GM19372 (cell line): ENCODE measurements around the gene ARL6IP4.

Experiments used
- ATAC-seq: cut with Tn5 transposase; IDR thresholded peaks from one replicate; pipeline ENCODE4 v1.9.1; 2021; ENCODE audit warnings: mild to moderate bottlenecking, low read depth, moderate library complexity; ENCODE audit not compliant: unreplicated experiment

The ARL6IP4 gene

DNA sequence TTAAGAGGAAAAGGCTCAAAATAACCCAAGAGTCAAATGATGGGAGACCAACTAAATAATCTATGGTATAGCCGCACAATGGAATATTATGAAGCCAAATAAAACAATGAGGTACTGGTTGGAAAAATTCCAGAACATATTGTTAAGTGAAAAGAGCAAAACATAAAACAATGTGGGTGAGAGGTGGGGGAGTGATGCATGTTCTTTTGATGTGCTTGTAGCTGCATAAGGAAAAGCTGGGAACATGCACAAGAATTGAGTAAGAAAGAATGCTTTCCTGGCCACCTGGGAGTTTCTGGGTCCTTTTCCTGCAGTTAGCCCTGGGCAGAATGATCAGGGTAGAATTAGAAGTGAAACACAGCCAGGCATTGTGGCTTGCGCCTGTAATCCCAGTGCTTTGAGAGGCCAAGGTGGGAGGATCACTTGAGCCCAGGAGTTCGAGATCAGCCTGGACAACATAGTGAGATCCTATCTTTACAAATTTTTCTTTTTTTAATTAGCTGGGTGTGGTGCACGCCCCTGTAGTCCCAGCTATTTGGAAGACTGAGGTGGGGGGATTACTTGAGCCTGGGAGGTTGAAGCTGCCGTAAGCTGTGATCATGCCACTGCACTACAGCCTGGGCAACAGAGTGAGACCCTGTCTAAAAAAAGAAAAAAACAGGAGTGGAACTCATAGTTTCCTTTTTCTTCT lies 22.1 kb upstream of the ARL6IP4 start:
- no peak for ATAC-seq

DNA sequence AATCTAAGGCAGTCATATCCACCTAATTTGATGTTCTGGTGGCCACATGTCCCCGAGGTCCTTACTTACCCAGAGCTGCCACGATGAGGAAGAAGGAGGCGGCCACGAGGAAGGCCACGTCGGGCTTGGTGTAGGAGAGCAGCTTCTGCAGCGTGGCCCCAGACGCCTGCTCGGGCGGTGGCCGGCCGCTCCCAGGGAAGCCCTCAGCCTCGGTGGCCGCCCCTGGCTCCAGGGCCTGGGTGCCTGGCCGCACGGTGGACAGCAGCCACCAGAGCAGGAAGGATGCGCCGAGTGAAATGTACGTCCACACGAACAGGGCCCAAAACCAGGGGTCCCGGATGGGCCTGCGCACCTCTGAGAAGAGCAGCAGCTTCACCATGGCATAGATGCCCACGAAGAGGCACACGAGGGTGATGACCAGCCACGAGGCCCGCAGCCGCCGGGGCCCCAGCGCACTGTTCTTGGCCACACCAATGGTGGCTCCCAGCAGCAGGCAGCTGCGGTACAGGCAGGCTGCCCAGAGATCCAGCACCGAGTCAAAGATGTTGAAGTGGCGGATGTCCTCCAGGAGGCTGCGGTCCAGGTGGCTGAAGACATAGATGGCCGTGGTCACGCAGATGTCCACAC lies 20.8 kb upstream of the ARL6IP4 start:
- ATAC-seq: no peak

DNA sequence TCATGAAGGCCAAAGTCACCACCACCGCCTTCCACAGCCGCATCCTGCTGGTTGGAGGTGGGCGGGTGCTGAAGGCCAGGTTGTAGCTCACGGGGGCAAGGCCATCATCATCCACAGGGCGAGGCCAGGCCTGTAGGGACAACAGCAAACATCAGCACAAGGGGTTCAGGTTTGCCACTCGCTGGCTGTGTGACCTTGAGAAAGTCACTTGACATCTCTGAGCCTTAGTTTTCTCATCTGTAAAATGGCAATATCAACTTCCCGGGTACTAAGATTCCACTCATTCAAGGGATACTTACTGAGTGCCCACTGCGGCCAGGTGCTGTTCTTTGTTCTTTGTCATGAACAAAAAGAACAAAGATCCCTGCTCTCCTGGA lies 20.3 kb upstream of the ARL6IP4 start:
- no peak for ATAC-seq

DNA sequence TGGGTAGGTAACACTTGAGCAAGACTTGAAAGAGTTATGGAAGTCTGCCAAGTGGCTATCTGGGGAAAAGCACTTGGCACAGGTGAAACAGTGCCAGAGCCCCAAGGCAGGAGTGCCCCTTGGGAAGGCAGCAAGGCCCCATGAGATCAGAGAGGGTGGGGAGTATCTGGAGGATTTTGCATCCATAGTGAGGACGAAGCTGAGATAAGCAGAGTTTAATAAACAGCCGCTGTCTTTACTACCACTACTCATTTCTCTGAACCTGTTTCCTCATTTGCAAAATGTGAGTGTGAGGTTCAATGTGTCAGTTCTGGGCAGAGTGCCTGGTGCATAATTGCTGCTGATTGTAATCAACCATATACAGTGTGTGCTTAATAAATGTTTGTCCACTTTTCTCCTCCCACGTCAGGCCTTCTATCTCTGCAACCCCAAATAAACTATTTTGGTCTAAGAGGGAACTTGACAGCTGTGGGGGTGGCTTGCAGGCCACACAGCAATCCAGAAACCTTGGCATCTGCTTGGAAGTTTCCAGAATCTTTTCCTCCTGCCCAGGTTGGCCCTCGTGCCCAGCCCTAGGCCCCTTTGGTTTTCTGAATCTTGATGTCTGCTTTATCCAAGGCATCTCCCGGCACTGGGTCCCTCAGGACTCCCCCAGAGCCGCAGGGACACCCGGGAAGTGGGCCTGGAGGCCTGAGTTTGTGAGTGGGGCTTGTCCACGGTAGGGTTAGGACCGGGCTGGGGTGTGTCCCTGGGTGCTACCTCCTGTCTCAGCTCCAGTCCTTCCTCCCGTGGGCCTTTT lies 18.8 kb upstream of the ARL6IP4 start:
- ATAC-seq: no peak

GRCh38 chr12:122963941-122964265 lies 16.6 kb upstream of the ARL6IP4 start:
- no peak for ATAC-seq

GRCh38 chr12:122964439-122965257 lies 15.8 kb upstream of the ARL6IP4 start:
- ATAC-seq: no peak

DNA sequence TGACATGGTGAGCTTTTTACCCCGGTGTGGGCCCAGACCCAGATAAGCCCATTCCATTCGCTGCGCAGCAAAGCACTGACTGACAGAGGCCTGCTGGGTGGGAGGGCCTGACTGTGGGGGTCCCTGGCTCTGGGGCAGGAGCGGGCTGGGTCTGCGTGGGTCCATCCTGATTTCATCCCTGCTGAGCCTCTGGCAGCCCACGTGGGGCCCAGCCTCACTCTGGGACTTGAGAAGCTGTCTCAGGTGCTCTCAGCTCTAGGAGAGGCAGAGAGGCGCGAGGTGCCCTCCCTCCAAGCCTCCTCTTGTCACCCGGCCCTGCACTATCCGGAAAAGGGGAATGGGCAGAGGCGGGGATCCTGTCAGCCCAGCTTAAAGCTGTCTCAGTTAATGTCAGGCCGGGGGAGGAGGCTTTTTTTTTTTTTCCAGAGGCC lies 15.1 kb upstream of the ARL6IP4 start:
- ATAC-seq: no peak

- peak; percentile 67 for ATAC-seq
These were observed 14.4 kb upstream of the ARL6IP4 start, which contains the start of gene ABCB9 for GRCh38 chr12:122965851-122966742. ABCB9 (minus strand) TSS chr12:122966463; CDS start chr12:122960235, 6,228 bp downstream.

GRCh38 chr12:122966743-122967550 lies 13.5 kb upstream of the ARL6IP4 start:
- ATAC-seq: no peak

GRCh38 chr12:122968104-122968503 lies 12.4 kb upstream of the ARL6IP4 start:
- no peak for ATAC-seq

GRCh38 chr12:122969676-122970075 lies 10.8 kb upstream of the ARL6IP4 start:
- no peak for ATAC-seq

DNA sequence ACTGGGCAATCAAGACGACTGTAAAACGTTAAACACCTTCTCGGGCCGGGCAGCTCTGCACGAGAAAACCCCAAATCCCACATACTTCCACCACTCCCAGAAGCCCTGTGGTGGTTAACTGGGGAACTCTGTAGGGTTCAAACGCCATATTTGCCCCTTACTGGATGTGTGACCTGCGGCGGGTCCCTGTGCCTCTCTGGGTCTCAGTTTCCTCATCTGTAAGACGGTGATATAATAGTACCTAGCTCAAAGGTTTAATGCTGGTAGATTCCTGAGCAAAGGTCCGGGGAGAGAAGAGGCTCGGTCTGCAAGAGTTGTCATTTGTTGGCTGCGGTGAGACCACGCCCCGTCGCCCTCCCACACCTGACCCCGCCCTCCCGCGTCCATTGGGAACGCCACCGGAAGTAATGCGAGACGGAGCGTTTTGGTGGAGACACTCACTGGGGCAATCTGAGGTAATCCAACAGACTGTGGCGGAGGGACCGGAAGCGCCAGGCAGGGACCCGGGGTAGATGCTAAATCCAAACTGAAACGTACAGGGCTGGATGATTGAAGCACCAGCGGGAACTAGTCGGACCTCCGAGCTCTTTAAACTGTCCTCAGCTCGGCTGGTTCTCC lies 6.1 kb upstream of the ARL6IP4 start:
- ATAC-seq: peak; percentile 72

GRCh38 chr12:122974892-122975789 lies 5.3 kb upstream of the ARL6IP4 start, which contains the start of gene OGFOD2:
OGFOD2 (plus strand) TSS chr12:122975244; CDS start chr12:122975252, 8 bp downstream.
- peak; percentile 69 for ATAC-seq

DNA sequence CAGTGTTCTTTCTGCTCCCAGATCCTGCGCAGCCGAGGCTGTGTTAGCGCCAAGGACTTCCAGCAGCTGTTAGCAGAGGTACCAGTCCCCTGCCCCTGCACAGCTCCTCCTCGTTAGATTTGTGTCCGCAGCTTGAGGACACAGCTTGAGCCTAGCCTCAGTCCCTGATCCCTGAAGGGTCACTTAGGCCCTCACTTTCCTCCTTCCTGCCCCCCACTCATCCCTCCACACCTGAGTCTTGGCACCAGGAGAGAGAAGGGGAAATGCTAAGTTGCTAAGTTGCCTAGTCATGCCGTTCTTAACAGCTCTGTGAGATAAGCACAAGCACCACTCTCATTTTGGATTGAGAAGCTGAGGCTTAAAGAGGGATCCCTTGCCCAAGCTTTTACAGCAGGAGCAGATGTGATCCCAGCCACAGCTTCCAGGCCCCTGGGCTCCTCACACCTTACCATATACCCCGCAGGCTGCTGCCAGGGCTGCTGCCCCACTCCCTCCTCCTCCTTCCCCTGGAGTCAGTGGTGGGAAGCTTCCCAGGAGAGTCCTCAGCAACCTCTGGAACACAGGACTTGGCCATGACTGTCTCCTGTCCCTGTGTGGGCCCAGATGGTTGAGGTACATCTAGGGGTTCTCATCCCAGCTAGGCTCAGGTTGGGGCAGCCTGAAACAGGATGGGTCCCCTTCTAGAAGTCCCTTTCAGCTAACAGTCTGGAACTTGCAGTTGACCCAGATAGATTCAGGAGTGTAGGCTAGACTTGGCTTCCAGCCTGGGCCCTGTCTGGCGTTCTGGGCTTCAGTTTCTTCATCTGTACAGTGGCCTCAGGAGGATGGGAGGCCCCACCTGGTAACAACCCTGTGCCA lies 4.5 kb upstream of the ARL6IP4 start:
- no peak for ATAC-seq

DNA sequence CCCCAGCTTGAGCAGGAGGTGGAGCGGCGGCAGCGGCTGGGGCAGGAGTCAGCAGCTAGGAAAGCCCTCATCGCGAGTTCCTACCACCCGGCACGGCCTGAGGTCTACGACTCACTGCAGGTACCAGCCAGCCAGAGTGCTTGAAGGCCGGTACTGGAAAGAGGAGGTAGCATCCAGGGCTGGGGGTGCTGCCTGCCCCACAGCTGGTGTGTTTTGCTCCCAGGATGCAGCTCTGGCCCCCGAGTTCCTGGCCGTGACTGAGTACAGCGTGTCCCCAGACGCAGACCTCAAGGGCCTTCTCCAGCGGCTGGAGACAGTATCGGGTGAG lies 3.9 kb upstream of the ARL6IP4 start:
- ATAC-seq: no peak

- ATAC-seq: no peak
These were observed 3.3 kb upstream of the ARL6IP4 start for GRCh38 chr12:122977153-122977552.
